Measurements from ENCODE around the gene FAAP20.

- TF ChIP-seq CTCF (IDR thresholded peaks at IDR 0.05; ENCODE audit: poor library complexity) (no peak), EZH2phosphoT487 (IDR thresholded peaks at IDR 0.05; ENCODE audit: low read depth, severe bottlenecking, unreplicated experiment) (no peak)
These were observed 43.2 kb upstream of the FAAP20 start for GRCh38 chr1:2237773-2238172.

Data from hepatocyte (in vitro differentiated cells).